Hepatocyte (in vitro differentiated cells): Measurements from ENCODE around the gene UBIAD1. TPM values are rescaled to one million over a fixed set of nuclear protein-coding genes. Genes with fewer than 3 reads are reported as not detected.

Experiments used
- DNase-seq: peaks from one replicate; pipeline ENCODE4 v3.0.0-alpha.2; 2016; ENCODE audit warnings: low spot score
- H2AFZ ChIP-seq: fragments of 200-600 bp; sonication (generic); 2 replicates; pipeline ENCODE4 v1.6.0; 2016; ENCODE audit warnings: antibody characterized with exemption, mild to moderate bottlenecking
- H3K27ac ChIP-seq: fragments of 200-600 bp; sonication (generic); 2 replicates; pipeline ENCODE4 v1.5.1; 2016; ENCODE audit warnings: mild to moderate bottlenecking
- H3K27me3 ChIP-seq: fragments of 200-600 bp; sonication (generic); 2 replicates; pipeline ENCODE4 v1.6.1; 2016
- H3K36me3 ChIP-seq: fragments of 200-600 bp; sonication (generic); replicated peaks from 2 replicates; pipeline ENCODE4 v1.5.1; 2016; ENCODE audit warnings: low read depth; ENCODE audit not compliant: insufficient read depth
- H3K4me1 ChIP-seq: fragments of 200-600 bp; sonication (generic); 2 replicates; pipeline ENCODE4 v1.5.1; 2016; ENCODE audit warnings: mild to moderate bottlenecking, moderate library complexity; ENCODE audit not compliant: insufficient read depth
- H3K4me2 ChIP-seq: fragments of 200-600 bp; sonication (generic); 2 replicates; pipeline ENCODE4 v1.6.0; 2016
- H3K4me3 ChIP-seq: fragments of 200-600 bp; sonication (generic); 2 replicates; pipeline ENCODE4 v1.5.1; 2016; ENCODE audit warnings: mild to moderate bottlenecking
- H3K79me2 ChIP-seq: fragments of 200-600 bp; sonication (generic); 2 replicates; pipeline ENCODE4 v1.6.0; 2017; ENCODE audit warnings: mild to moderate bottlenecking
- H3K9me2 ChIP-seq: fragments of 200-600 bp; sonication (generic); replicated peaks from 2 replicates; pipeline ENCODE4 v1.6.0; 2017; ENCODE audit warnings: mild to moderate bottlenecking; ENCODE audit not compliant: insufficient read depth
- H3K9me3 ChIP-seq: fragments of 200-600 bp; sonication (generic); 2 replicates; pipeline ENCODE4 v1.5.1; 2016; ENCODE audit warnings: low read depth, mild to moderate bottlenecking
- H4K20me1 ChIP-seq: fragments of 200-600 bp; sonication (generic); 2 replicates; pipeline ENCODE4 v1.6.0; 2016; ENCODE audit warnings: mild to moderate bottlenecking; ENCODE audit not compliant: insufficient read depth, poor library complexity, severe bottlenecking
- CTCF ChIP-seq: fragments of 200-600 bp; sonication (generic); IDR thresholded peaks from 2 replicates; pipeline ENCODE4 v1.5.1; 2016; ENCODE audit warnings: antibody characterized with exemption, mild to moderate bottlenecking; ENCODE audit not compliant: poor library complexity
- EZH2 ChIP-seq: fragments of 200-600 bp; sonication (generic); IDR thresholded peaks from 2 replicates; pipeline ENCODE4 v1.6.1; 2016; ENCODE audit warnings: antibody characterized with exemption, mild to moderate bottlenecking, borderline replicate concordance
- EZH2phosphoT487 ChIP-seq: fragments of 200-600 bp; sonication (generic); IDR thresholded peaks from one replicate; pipeline ENCODE4 v1.6.1; 2018; ENCODE audit warnings: antibody characterized with exemption, mild to moderate bottlenecking, low read depth, moderate library complexity; ENCODE audit not compliant: unreplicated experiment, severe bottlenecking
- WGBS: methylation state at CpG from one replicate; pipeline ENCODE4 v1.1.6; 2016; ENCODE audit warnings: low lambda C conversion rate; ENCODE audit errors: missing lambda C conversion rate; 5-methylcytosine and 5-hydroxymethylcytosine counted together
- polyA plus RNA-seq: library from polyadenylated mRNA; unstranded; fragments of >200 nt; fragmentation: Nextera tagmentation; extraction: Ambion mirVana; gene quantifications from 2 replicates; pipeline ENCODE4 v1.2.1, GENCODE V29; 2016
- total RNA-seq: library from RNA; depleted of rRNA; stranded (reverse); fragments of >200 nt; gene quantifications from 2 replicates; pipeline ENCODE4 v1.2.3, GENCODE V29; 2014

The UBIAD1 gene
- total and polyA plus RNA-seq, 2 experiments from 2014 or later: 9.1 to 18.3 TPM

GRCh38 chr1:11298390-11299224 is 25.6 kb downstream of the UBIAD1 start:
- Histone ChIP-seq H3K4me3 (no peak overlapping the region), H3K27ac (no peak overlapping the region), H3K9me2 (no peaks in the 10 kb centered on the region), H3K4me2 (no peak overlapping the region), H3K79me2 (no peaks in the 10 kb centered on the region), H3K9me3 (no peaks in the 10 kb centered on the region), H4K20me1 (no peaks in the 10 kb centered on the region), H3K27me3 (no peaks in the 10 kb centered on the region), H3K4me1 (no peaks in the 10 kb centered on the region), H3K36me3 (no peaks in the 10 kb centered on the region), H2AFZ (no peak overlapping the region)
- no peak for DNase-seq
- TF ChIP-seq EZH2 (no peak), EZH2phosphoT487 (no peak), CTCF (no peak)
- WGBS: 92% methylated on average over 11 of the region's 12 CpGs

GRCh38 chr1:11299225-11299574 is 26.2 kb downstream of the UBIAD1 start:
- Histone ChIP-seq H3K4me2 (no peak overlapping the region), H3K9me2 (no peaks in the 10 kb centered on the region), H3K4me1 (no peaks in the 10 kb centered on the region), H3K79me2 (no peaks in the 10 kb centered on the region), H4K20me1 (no peaks in the 10 kb centered on the region), H2AFZ (no peak overlapping the region), H3K27me3 (no peaks in the 10 kb centered on the region), H3K27ac (no peak overlapping the region), H3K4me3 (no peak overlapping the region), H3K9me3 (no peaks in the 10 kb centered on the region), H3K36me3 (no peaks in the 10 kb centered on the region)
- WGBS: 87% methylated on average over 10 of the region's 10 CpGs
- DNase-seq: no peak
- TF ChIP-seq CTCF (no peak), EZH2phosphoT487 (no peak), EZH2 (no peak)

GRCh38 chr1:11301601-11302000 is 28.6 kb downstream of the UBIAD1 start:
- TF ChIP-seq EZH2phosphoT487 (no peak), EZH2 (no peak), CTCF (no peak)
- no peaks in the 10 kb centered on the region for H3K4me1 ChIP-seq
- DNase-seq: no peak
- H4K20me1 ChIP-seq: no peaks in the 10 kb centered on the region
- H3K79me2 ChIP-seq: no peaks in the 10 kb centered on the region
- H3K27me3 ChIP-seq: no peaks in the 10 kb centered on the region
- H3K4me3 ChIP-seq: no peak overlapping the region
- 83% methylated on average over 9 of the region's 9 CpGs for WGBS
- no peak overlapping the region for H3K27ac ChIP-seq
- H2AFZ ChIP-seq: no peak overlapping the region
- no peaks in the 10 kb centered on the region for H3K9me3 ChIP-seq
- H3K4me2 ChIP-seq: no peak overlapping the region
- no peaks in the 10 kb centered on the region for H3K36me3 ChIP-seq
- H3K9me2 ChIP-seq: no peaks in the 10 kb centered on the region
